ENCODE results near the gene CCDC51. TPM values are rescaled to one million over a fixed set of nuclear protein-coding genes. Genes with fewer than 3 reads are reported as not detected.
A peak's percentile ranks its signal among the peaks of the same experiment; 100 is the strongest.

CCDC51 gene
- total RNA-seq, 2 experiments from 2014 or later: 11.6 to 15.1 TPM

DNA sequence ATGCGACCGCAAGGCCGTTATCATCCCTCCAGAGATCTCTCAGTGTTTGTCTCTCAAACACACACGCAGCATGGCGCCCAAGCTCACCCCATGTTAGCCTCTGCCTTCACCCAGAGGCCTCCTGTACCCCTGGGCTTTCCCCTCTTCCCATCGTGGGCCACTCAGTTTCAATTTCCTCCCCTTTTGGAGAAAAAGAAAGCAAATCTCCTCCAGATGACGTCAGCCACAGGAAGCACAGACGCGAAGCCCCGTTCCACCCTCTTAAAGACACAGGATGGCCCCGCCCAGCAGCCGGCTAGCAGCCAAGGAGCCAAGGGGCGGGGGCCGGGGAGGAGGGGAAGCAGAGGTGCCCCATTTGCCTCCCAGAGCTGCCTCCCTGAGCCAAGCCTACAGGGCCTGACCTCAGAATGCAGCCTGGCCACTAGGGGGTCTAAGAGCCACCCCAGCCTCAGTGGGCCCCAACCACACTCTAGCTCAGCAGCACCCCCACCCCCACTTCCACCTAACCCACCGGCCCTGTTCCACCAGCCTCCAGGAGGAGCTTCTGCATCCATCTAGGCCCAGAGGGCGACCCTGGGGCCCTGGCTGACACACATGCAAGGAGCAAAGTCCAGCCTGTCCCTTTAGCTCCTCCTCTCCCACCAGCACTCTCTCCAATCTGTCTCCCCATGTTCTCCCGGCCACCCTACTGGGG, 33.2 kb upstream of the CCDC51 start:
- Mint-ChIP-seq H3K27ac (peak overlapping the region; percentile 98), H3K36me3 (ENCODE audit: low read depth) (peaks cover 46% of the 10 kb centered on the region), H3K4me1 (peaks cover 73% of the 10 kb centered on the region), H3K27me3 (no peaks in the 10 kb centered on the region), H3K4me3 (peak overlapping the region; percentile 84), H3K9me3 (no peaks in the 10 kb centered on the region)
- ChIA-PET POLR2A (interaction anchor here (0.5 to 1.2 kb wide), 2 partner anchors 46 to 163 kb away, joined by 3 to 6 read pairs; partner anchors contain the start of gene SLC26A6), CTCF (interaction anchor here (0.6 to 6.5 kb wide), 21 partner anchors 8 to 1002 kb away, joined by 3 to 34 read pairs (median 3); partner anchors contain the start of genes CCDC51, PLXNB1 and TMA7)
- peak; percentile 98 for DNase-seq

DNA sequence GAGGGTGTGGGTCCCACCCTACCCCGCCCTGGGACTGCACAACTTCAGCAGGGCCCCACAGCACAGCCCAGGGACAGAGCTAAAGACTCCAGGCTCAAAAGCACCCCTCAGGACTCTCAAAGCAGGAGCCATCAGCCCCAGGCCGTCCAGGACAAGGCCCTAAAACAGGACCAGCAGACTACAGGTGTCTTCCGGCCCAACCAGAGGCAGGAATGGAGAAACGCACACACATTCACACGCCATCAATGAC, 32.7 kb upstream of the CCDC51 start:
- peak overlapping the region; percentile 98 for H3K27ac Mint-ChIP-seq
- H3K27me3 Mint-ChIP-seq: no peaks in the 10 kb centered on the region
- H3K4me1 Mint-ChIP-seq: peaks cover 73% of the 10 kb centered on the region
- peaks cover 46% of the 10 kb centered on the region for H3K36me3 Mint-ChIP-seq (ENCODE audit: low read depth)
- peak overlapping the region; percentile 84 for H3K4me3 Mint-ChIP-seq
- no peak for DNase-seq
- no peaks in the 10 kb centered on the region for H3K9me3 Mint-ChIP-seq
- POLR2A ChIA-PET: no interaction called here
- CTCF ChIA-PET: interaction anchor here (0.9 to 6.5 kb wide), 13 partner anchors 8 to 81 kb away, joined by 3 to 34 read pairs (median 3); partner anchors contain the start of genes CCDC51, PLXNB1 and TMA7

DNA sequence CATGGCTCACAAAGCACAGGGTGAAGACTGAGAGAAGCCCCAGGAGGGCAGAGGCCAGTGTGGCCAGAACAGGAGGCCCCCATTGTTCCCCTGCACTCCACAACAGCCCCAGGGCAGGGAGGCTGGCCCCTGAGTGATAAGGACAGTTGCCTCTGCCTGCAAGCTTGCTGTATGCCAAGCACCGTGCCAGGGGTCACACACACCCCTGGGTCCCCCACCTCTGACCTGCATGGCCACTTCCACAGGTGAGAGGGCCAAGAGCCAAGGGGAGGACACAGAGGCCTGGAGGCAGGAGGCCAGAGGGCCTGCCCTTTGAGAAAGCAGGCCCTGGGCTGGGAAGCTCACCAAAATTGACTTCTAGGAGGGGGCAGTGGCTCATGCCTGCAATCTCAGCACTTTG, 30.4 kb upstream of the CCDC51 start:
- ChIA-PET POLR2A (interaction anchor here (0.6 to 0.8 kb wide), 2 partner anchors 9 to 35 kb away, joined by 4 read pairs; no protein-coding TSS in a partner anchor), CTCF (interaction anchor here (0.9 to 6.5 kb wide), 3 partner anchors 24 to 37 kb away, joined by 3 to 34 read pairs (median 3); partner anchors contain the start of gene ATRIP)
- Mint-ChIP-seq H3K36me3 (ENCODE audit: low read depth) (peaks cover 60% of the 10 kb centered on the region), H3K27me3 (no peaks in the 10 kb centered on the region), H3K9me3 (no peaks in the 10 kb centered on the region), H3K27ac (peak overlapping the region; percentile 98), H3K4me3 (peak overlapping the region; percentile 35), H3K4me1 (peaks cover 64% of the 10 kb centered on the region)
- DNase-seq: no peak

DNA sequence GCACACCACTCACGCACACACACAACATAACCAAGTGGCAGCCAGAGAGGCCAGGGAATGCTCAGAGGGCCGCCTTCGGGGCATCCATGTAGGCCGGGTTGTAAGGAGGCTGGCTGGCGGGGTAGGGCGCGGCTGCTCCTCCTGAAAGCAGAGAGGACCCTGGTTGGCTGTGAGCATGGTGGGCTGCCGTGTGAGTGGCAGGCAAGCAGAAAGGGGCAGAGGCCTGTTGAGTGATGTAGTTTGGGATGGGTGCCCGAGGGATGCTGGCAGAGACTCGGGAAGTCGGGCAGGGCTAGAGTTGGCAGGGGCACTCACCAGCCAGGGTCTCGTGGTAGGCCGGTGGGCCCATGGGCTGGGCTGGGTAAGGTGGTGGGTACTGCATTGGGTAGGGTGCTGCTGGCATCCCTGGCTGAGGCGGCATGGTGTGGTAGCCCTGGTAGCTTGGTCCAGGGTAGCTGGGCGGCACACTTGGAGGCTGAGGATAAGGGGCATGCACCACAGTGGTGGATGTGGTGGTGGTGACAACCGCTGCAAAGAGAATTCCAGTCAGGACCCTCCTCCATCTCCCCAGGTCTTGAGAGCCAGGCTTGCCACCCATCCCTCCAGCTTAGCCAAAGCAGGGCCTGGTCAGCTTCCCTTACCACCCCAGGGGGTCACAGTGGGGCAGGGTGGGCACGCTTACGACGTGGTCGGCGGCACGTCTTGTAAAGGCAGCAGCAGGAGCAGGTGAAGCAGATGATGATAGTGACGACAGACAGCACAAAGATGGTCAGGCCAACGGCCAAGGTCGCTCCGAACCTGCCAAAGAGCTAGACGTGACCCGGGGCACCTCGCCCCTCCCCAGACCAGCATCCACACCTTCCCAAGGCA, 29.4 kb upstream of the CCDC51 start:
- peaks cover 55% of the 10 kb centered on the region for H3K36me3 Mint-ChIP-seq (ENCODE audit: low read depth)
- DNase-seq: no peak
- peaks cover 59% of the 10 kb centered on the region for H3K4me1 Mint-ChIP-seq
- no peaks in the 10 kb centered on the region for H3K9me3 Mint-ChIP-seq
- no peaks in the 10 kb centered on the region for H3K27me3 Mint-ChIP-seq
- peak overlapping the region; percentile 87 for H3K4me3 Mint-ChIP-seq
- CTCF ChIA-PET: interaction anchor here (0.7 to 6.5 kb wide), 4 partner anchors 23 to 38 kb away, joined by 3 to 34 read pairs (median 3); partner anchors contain the start of gene ATRIP
- POLR2A ChIA-PET: interaction anchor here (0.5 kb wide), 1 partner anchor 23 kb away, joined by 3 read pairs; the partner anchor contains the start of gene ATRIP
- H3K27ac Mint-ChIP-seq: peak overlapping the region; percentile 98

DNA sequence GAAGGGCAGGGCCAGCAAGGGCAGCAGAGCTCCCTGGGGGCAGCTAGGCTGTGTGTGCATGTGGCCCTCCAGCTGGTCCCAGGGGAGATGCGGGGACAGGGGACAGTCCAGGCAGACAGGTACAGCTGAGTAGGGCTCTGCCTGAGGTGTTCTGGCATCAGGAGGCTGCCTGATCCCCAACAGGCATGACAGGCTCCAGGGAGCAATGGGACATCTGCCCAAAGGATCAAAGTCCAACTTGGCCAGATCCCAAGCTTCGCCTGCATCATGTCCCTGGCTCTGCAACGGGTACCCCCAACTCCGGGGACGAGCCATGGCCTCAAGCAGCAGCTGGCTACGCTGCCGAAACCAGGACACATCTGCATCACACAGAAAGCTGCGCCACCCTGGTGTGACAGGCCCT, 28.4 kb upstream of the CCDC51 start:
- Mint-ChIP-seq H3K27me3 (no peaks in the 10 kb centered on the region), H3K36me3 (ENCODE audit: low read depth) (peaks cover 54% of the 10 kb centered on the region), H3K4me3 (peak overlapping the region; percentile 87), H3K4me1 (peaks cover 52% of the 10 kb centered on the region), H3K9me3 (no peaks in the 10 kb centered on the region), H3K27ac (peak overlapping the region; percentile 97)
- ChIA-PET CTCF (interaction anchor here (6.5 kb wide), 1 partner anchor 32 kb away, joined by 34 read pairs; no protein-coding TSS in a partner anchor), POLR2A (interaction anchor here (0.5 to 0.6 kb wide), 2 partner anchors 22 to 1386 kb away, joined by 3 read pairs; partner anchors contain the start of gene ATRIP)
- DNase-seq: no peak

DNA sequence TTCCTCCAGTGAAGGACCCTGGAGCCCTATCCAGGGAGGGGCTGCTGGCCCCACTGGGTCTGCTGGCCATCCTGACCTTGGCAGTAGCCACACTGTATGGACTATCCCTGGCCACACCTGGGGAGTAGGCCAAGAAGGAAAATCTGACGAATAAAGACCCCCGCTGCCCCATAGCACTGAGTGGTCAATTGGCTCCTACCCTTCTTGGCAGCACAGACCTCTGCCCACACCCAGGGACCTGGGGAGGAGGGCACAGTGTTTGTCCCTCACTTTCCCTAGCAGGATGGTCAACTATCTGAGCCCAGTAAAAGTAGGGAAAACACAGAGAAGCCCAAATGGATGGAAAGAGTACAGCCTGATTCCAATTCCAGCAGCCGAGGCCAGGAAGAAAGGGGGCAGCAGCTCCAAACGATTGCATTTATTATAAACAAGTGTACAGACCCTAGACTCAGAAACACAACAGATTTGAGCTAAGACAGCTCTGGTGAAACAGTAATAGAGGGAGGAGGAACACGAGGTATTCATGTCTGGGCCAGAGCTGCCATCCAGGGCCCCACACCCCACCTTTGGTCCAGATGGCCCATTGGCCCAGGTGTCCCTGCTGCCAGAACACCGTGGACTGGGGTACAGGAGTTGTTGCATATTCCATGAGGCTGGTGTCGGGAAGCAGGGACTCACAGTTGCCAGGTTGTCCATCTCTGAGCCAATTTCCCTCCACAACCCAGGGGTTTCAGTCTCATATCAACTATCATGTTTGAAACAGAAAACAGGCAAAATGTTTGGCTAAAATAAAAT, 27.8 kb upstream of the CCDC51 start:
- H3K4me1 Mint-ChIP-seq: peaks cover 49% of the 10 kb centered on the region

DNA sequence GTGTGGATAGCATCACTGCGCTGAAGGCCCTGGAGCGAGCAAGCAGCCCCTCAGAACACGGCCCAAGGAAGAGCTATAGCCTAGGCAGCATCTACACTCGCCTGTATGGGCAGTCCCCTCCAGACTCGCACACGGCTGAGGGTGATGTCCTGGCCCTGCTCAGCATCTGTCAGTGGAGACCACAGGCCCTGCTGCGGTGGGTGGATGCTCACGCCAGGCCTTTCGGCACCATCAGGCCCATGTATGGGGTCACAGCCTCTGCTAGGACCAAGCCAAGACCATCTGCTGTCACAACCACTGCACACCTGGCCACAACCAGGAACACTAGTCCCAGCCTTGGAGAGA, 27.2 kb upstream of the CCDC51 start:
- H3K36me3 Mint-ChIP-seq (ENCODE audit: low read depth): peaks cover 51% of the 10 kb centered on the region
- H3K4me1 Mint-ChIP-seq: peaks cover 49% of the 10 kb centered on the region
- CTCF ChIA-PET: interaction anchor here (0.5 to 1.8 kb wide), 7 partner anchors 13 to 135 kb away, joined by 3 to 9 read pairs (median 3); partner anchors contain the start of genes ATRIP, CCDC51 and TMA7
- no peaks in the 10 kb centered on the region for H3K27me3 Mint-ChIP-seq
- POLR2A ChIA-PET: interaction anchor here (0.9 kb wide), 1 partner anchor 12 kb away, joined by 3 read pairs; no protein-coding TSS in a partner anchor
- H3K9me3 Mint-ChIP-seq: no peaks in the 10 kb centered on the region
- peak overlapping the region; percentile 97 for H3K27ac Mint-ChIP-seq
- H3K4me3 Mint-ChIP-seq: peak overlapping the region; percentile 87
- DNase-seq: no peak

More for the DNA sequence above, 27.8 kb upstream of the CCDC51 start:
- Mint-ChIP-seq H3K9me3 (no peaks in the 10 kb centered on the region), H3K4me3 (peak overlapping the region; percentile 87), H3K36me3 (ENCODE audit: low read depth) (peaks cover 51% of the 10 kb centered on the region), H3K27ac (peak overlapping the region; percentile 97), H3K27me3 (no peaks in the 10 kb centered on the region)
- ChIA-PET CTCF (interaction anchor here (0.5 to 6.5 kb wide), 5 partner anchors 14 to 134 kb away, joined by 3 to 34 read pairs (median 3); partner anchors contain the start of gene ATRIP), POLR2A (interaction anchor here (0.6 kb wide), 1 partner anchor 1386 kb away, joined by 3 read pairs; no protein-coding TSS in a partner anchor)
- no peak for DNase-seq

DNA sequence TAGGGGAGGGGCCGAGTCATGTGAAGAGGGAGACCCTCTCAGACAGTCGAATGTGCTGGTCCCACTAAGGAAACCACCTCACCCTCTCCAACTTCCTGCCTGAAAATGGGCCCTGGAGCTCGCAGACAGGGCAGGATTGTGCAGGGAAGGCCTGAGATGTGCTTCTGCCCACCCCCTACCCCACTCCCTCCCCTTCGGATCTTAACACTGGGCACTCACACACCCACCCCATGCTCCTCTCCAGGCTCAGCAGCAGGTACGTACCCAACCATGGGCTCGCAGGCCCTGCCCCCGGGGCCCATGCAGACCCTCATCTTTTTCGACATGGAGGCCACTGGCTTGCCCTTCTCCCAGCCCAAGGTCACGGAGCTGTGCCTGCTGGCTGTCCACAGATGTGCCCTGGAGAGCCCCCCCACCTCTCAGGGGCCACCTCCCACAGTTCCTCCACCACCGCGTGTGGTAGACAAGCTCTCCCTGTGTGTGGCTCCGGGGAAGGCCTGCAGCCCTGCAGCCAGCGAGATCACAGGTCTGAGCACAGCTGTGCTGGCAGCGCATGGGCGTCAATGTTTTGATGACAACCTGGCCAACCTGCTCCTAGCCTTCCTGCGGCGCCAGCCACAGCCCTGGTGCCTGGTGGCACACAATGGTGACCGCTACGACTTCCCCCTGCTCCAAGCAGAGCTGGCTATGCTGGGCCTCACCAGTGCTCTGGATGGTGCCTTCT, 26.6 kb upstream of the CCDC51 start:
- ChIA-PET POLR2A (interaction anchor here (0.9 kb wide), 1 partner anchor 13 kb away, joined by 3 read pairs; no protein-coding TSS in a partner anchor), CTCF (interaction anchor here (0.7 to 1.8 kb wide), 7 partner anchors 13 to 83 kb away, joined by 3 to 9 read pairs (median 3); partner anchors contain the start of genes ATRIP, CCDC51 and TMA7)
- H3K36me3 Mint-ChIP-seq (ENCODE audit: low read depth): peaks cover 51% of the 10 kb centered on the region
- peak overlapping the region; percentile 97 for H3K27ac Mint-ChIP-seq
- DNase-seq: peak; percentile 42
- no peaks in the 10 kb centered on the region for H3K9me3 Mint-ChIP-seq
- no peaks in the 10 kb centered on the region for H3K27me3 Mint-ChIP-seq
- H3K4me1 Mint-ChIP-seq: peaks cover 49% of the 10 kb centered on the region
- peak overlapping the region; percentile 87 for H3K4me3 Mint-ChIP-seq

DNA sequence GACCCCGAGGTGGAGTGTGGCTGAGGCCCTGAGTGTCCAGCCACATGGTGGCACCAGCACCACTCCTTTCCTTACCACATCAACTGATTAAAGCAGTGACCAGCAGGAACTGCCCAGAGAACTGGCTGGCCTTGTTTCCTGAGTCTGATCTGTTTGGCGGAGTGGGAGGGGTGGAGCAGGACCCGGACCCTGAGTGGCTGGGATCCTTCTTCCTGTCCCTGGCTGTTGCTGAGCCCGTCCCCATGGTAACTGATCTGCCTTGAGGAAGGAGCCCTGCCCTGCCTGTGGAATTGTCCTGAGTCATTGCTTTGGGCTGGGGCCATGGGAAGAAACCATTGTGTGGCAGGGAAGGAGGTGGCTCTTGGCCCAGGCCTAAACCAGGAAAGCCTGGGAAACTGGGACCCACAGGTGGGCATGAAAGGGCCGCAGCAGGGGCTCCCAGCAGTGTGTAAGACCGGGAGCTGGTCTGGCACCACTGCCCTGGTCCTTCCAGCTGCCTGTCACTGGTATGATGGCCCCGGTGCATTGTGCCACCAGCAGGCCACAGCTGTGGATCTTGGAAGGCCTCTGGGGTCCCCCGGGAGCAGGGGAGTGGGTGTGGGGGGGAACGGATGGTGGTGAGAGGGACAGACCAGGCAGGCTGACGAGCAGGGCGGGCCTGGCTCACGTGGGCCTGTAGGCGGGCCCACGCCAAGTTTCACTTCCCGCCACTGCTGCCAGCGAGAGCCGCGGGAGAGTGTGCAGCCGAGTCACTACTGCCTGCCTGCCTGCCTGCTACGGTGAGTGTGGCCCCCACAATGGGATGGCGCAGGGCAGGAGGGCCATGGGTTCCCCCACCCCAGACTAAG, 25.8 kb upstream of the CCDC51 start:
- CTCF ChIA-PET: interaction anchor here (0.7 to 1.8 kb wide), 4 partner anchors 8 to 65 kb away, joined by 3 to 9 read pairs (median 4); partner anchors contain the start of genes CCDC51 and TMA7
- DNase-seq: peak; percentile 85
- Mint-ChIP-seq H3K9me3 (no peaks in the 10 kb centered on the region), H3K27ac (peak overlapping the region; percentile 97), H3K27me3 (no peaks in the 10 kb centered on the region), H3K4me1 (peaks cover 53% of the 10 kb centered on the region), H3K36me3 (ENCODE audit: low read depth) (peaks cover 58% of the 10 kb centered on the region), H3K4me3 (peak overlapping the region; percentile 87)
- POLR2A ChIA-PET: no interaction called here

DNA sequence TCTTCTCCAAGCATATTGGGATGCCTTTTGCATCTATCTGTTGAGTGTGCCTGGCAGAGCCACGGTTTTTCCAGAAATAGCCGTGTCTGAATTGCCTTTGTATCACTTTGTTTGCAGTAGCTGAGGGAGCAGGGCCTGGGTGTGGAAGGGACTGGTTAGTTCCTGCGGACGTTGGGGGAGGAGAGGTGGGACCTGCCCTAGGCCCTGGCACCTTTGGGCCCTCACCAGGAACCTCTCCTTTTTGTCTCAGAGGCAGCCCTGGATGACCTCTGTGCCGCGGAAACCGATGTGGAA, 25.3 kb upstream of the CCDC51 start:
- Mint-ChIP-seq H3K27ac (peak overlapping the region; percentile 97), H3K4me1 (peaks cover 54% of the 10 kb centered on the region), H3K9me3 (no peaks in the 10 kb centered on the region), H3K36me3 (ENCODE audit: low read depth) (peaks cover 62% of the 10 kb centered on the region), H3K27me3 (no peaks in the 10 kb centered on the region), H3K4me3 (peak overlapping the region; percentile 87)
- POLR2A ChIA-PET: no interaction called here
- no peak for DNase-seq
- CTCF ChIA-PET: interaction anchor here (0.7 kb wide), 1 partner anchor 8 kb away, joined by 3 read pairs; no protein-coding TSS in a partner anchor
